ENCODE data around the gene IL4R. TPM values are rescaled to one million over a fixed set of nuclear protein-coding genes. Genes with fewer than 3 reads are reported as not detected.
"Not testable (repeated sequence)": the region's sequence is repeated elsewhere in the genome, so short reads cannot be mapped to it uniquely, and the experiment has no call there.

The IL4R gene
- total RNA-seq, 1 donor from 2014 or later, result 202 TPM

GRCh38 chr16:27326738-27327585 lies 13.2 kb downstream of the IL4R start:
- Mint-ChIP-seq H3K9me3 (no peaks in the 10 kb centered on the region), H3K27me3 (no peaks in the 10 kb centered on the region), H3K27ac (peak overlapping the region; percentile 71), H3K36me3 (ENCODE audit: low read depth) (peaks cover 75% of the 10 kb centered on the region), H3K4me3 (no peak overlapping the region), H3K4me1 (peaks cover 82% of the 10 kb centered on the region)
- POLR2A ChIA-PET, result no interaction called here
- no peak for TF ChIP-seq CTCF (IDR thresholded peaks at IDR 0.05)
- intact Hi-C loops (cut with micrococcal nuclease), result loop anchor here (1.0 kb wide), 1 partner anchor 9 kb away; no protein-coding TSS in a partner anchor
- DNase-seq, result no peak
- CTCF ChIA-PET, result interaction anchor here (0.6 to 0.9 kb wide), 2 partner anchors 35 to 92 kb away, joined by 3 to 4 read pairs; no protein-coding TSS in a partner anchor
- ATAC-seq (ENCODE audit: low read depth), result peak; percentile 32

- TF ChIP-seq CTCF (IDR thresholded peaks at IDR 0.05), result no peak
- Mint-ChIP-seq H3K27ac (peak overlapping the region; percentile 71), H3K9me3 (no peaks in the 10 kb centered on the region), H3K4me1 (peaks cover 83% of the 10 kb centered on the region), H3K36me3 (ENCODE audit: low read depth) (peaks cover 76% of the 10 kb centered on the region), H3K4me3 (no peak overlapping the region), H3K27me3 (no peaks in the 10 kb centered on the region)
- ChIA-PET POLR2A (interaction anchor here (0.6 kb wide), 1 partner anchor 79 kb away, joined by 3 read pairs; no protein-coding TSS in a partner anchor), CTCF (no interaction called here)
- ATAC-seq (ENCODE audit: low read depth), result no peak
- DNase-seq, result no peak
- intact Hi-C loops (cut with micrococcal nuclease), result no loop called here
Measured at GRCh38 chr16:27327586-27327915, 13.8 kb downstream of the IL4R start.

- peaks cover 72% of the 10 kb centered on the region for H3K36me3 Mint-ChIP-seq (ENCODE audit: low read depth)
- intact Hi-C loops (cut with micrococcal nuclease), result no loop called here
- no peak for TF ChIP-seq CTCF (IDR thresholded peaks at IDR 0.05)
Measured at GRCh38 chr16:27328937-27329336, 15.2 kb downstream of the IL4R start.

GRCh38 chr16:27329376-27330079 lies 15.8 kb downstream of the IL4R start:
- CTCF ChIA-PET, result interaction anchor here (0.7 to 1.5 kb wide), 2 partner anchors 56 to 94 kb away, joined by 3 to 4 read pairs; no protein-coding TSS in a partner anchor
- peak overlapping the region; percentile 50 for H3K27ac Mint-ChIP-seq
- H3K9me3 Mint-ChIP-seq; ATAC-seq (ENCODE audit: low read depth); intact Hi-C loops (cut with micrococcal nuclease); H3K4me3 Mint-ChIP-seq; H3K27me3 Mint-ChIP-seq; DNase-seq: not testable (repeated sequence)
- H3K36me3 Mint-ChIP-seq (ENCODE audit: low read depth), result peaks cover 72% of the 10 kb centered on the region
- POLR2A ChIA-PET, result interaction anchor here (0.6 to 1.6 kb wide), 7 partner anchors 10 to 156 kb away, joined by 3 to 5 read pairs (median 4); no protein-coding TSS in a partner anchor
- peaks cover 64% of the 10 kb centered on the region for H3K4me1 Mint-ChIP-seq

More at GRCh38 chr16:27328937-27329336, 15.2 kb downstream of the IL4R start:
- POLR2A ChIA-PET, result interaction anchor here (0.9 to 1.4 kb wide), 4 partner anchors 10 to 74 kb away, joined by 3 to 5 read pairs (median 4); no protein-coding TSS in a partner anchor
- CTCF ChIA-PET, result interaction anchor here (0.7 kb wide), 1 partner anchor 55 kb away, joined by 3 read pairs; no protein-coding TSS in a partner anchor
- no peak for ATAC-seq (ENCODE audit: low read depth)
- H3K4me1 Mint-ChIP-seq, result peaks cover 69% of the 10 kb centered on the region
- H3K9me3 Mint-ChIP-seq, result no peaks in the 10 kb centered on the region
- no peak for DNase-seq
- no peaks in the 10 kb centered on the region for H3K27me3 Mint-ChIP-seq
- peak overlapping the region; percentile 47 for H3K27ac Mint-ChIP-seq
- H3K4me3 Mint-ChIP-seq, result no peak overlapping the region

- H3K9me3 Mint-ChIP-seq, result no peaks in the 10 kb centered on the region
- no peak for TF ChIP-seq CTCF (IDR thresholded peaks at IDR 0.05)
- intact Hi-C loops (cut with micrococcal nuclease), result no loop called here
- DNase-seq, result no peak
- H3K27ac Mint-ChIP-seq, result peak overlapping the region; percentile 46
- no peaks in the 10 kb centered on the region for H3K27me3 Mint-ChIP-seq
- H3K4me3 Mint-ChIP-seq, result no peak overlapping the region
- peaks cover 59% of the 10 kb centered on the region for H3K4me1 Mint-ChIP-seq
- ChIA-PET POLR2A (interaction anchor here (0.6 to 1.6 kb wide), 4 partner anchors 12 to 99 kb away, joined by 3 to 4 read pairs (median 4); no protein-coding TSS in a partner anchor), CTCF (interaction anchor here (0.7 to 1.5 kb wide), 2 partner anchors 32 to 95 kb away, joined by 3 to 4 read pairs; no protein-coding TSS in a partner anchor)
- H3K36me3 Mint-ChIP-seq (ENCODE audit: low read depth), result peaks cover 73% of the 10 kb centered on the region
- ATAC-seq (ENCODE audit: low read depth), result peak; percentile 56
Measured at GRCh38 chr16:27330542-27330941, 16.8 kb downstream of the IL4R start.

Data from activated B cell treated with CpG ODN at 0.5 μM for 24 hours (primary cell).